Stomach (tissue), 4 donors: Measurements from ENCODE around the gene ZNF638.

Experiments
- EP300 ChIP-seq: sonication (generic); formaldehyde crosslinking; IDR thresholded peaks from one replicate; pipeline ENCODE4 v1.6.1; 2017; ENCODE audit warnings: antibody characterized with exemption
- POLR2A ChIP-seq, 4 donors: fragments of 450-650 bp; IDR thresholded peaks; one replicate each; pipeline ENCODE4 v1.6.1; 2016; ENCODE audit warnings: antibody characterized with exemption in 4 of 4, control low read depth in 2 of 4, mild to moderate bottlenecking in 1 of 4, moderate library complexity in 1 of 4
- POLR2AphosphoS5 ChIP-seq, 3 donors: sonication (generic); formaldehyde crosslinking; IDR thresholded peaks; one replicate each; pipeline ENCODE4 v1.6.1; 2016; ENCODE audit warnings: antibody characterized with exemption in 3 of 3
- TF ChIP-seq, protein P1 (sequence below), 7 experiments: fragments of 450-650 bp in 4 of 7; fragments of 200-600 bp in 3 of 7; sonication (generic) in 3 of 7; IDR thresholded peaks; one replicate each; pipeline ENCODE4 v1.5.1; 2016 to 2019; ENCODE audit warnings: antibody characterized with exemption in 7 of 7, control low read depth in 2 of 7, mild to moderate bottlenecking in 1 of 7

DNA sequence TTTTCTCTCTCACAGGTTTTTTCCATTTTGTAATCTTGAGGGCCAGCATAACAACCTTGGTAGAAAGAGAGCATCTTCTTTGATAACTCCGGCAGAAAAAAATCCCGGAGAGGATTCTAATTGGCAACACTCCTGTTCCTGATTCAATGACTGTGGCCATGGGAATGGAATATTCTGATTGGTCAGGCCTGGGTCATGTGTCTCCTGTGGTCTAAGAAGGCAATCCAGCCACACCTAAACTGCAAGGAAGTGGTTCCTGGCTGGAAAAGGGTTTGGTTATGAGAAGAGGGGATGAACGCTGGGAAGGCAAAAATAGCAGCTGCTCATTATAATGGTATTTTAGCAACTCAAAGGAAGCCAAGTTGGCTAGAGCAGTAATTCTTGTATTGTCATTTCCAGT, 24.8 kb upstream of the ZNF638 start:
- TF ChIP-seq, protein P1, sequence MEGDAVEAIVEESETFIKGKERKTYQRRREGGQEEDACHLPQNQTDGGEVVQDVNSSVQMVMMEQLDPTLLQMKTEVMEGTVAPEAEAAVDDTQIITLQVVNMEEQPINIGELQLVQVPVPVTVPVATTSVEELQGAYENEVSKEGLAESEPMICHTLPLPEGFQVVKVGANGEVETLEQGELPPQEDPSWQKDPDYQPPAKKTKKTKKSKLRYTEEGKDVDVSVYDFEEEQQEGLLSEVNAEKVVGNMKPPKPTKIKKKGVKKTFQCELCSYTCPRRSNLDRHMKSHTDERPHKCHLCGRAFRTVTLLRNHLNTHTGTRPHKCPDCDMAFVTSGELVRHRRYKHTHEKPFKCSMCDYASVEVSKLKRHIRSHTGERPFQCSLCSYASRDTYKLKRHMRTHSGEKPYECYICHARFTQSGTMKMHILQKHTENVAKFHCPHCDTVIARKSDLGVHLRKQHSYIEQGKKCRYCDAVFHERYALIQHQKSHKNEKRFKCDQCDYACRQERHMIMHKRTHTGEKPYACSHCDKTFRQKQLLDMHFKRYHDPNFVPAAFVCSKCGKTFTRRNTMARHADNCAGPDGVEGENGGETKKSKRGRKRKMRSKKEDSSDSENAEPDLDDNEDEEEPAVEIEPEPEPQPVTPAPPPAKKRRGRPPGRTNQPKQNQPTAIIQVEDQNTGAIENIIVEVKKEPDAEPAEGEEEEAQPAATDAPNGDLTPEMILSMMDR (IDR thresholded peaks at IDR 0.05) = no peak
- no peak for TF ChIP-seq POLR2AphosphoS5 (IDR thresholded peaks at IDR 0.05)
- TF ChIP-seq POLR2A (IDR thresholded peaks at IDR 0.05) = no peak
- TF ChIP-seq EP300 = no peak
